K562 (cell line): ENCODE data around the gene SMARCC1. TPM values are rescaled to one million over a fixed set of nuclear protein-coding genes. Genes with fewer than 3 reads are reported as not detected.

ENCODE experiments used
- BACH1 ChIP-seq: fragments of 200-800 bp; sonication (Bioruptor generic); IDR thresholded peaks from 2 replicates; pipeline ENCODE4 v1.6.1; 2016; ENCODE audit warnings: missing genetic modification characterization, missing compliant biosample characterization
- BRF1 ChIP-seq: IDR thresholded peaks from 3 replicates; pipeline ENCODE4 v1.6.1; 2011; ENCODE audit warnings: borderline replicate concordance, mild to moderate bottlenecking; ENCODE audit not compliant: insufficient read length; ENCODE audit errors: extremely low read depth
- GTF2B ChIP-seq: IDR thresholded peaks from 2 replicates; pipeline ENCODE4 v1.6.1; 2011; ENCODE audit not compliant: insufficient read length; ENCODE audit errors: extremely low read depth
- HMG20A ChIP-seq: fragments of 450-650 bp; formaldehyde crosslinking; conservative IDR thresholded peaks from 2 replicates; pipeline ENCODE4 v1.4.0; 2020; ENCODE audit warnings: mild to moderate bottlenecking, mixed read lengths
- HOXB6 ChIP-seq: fragments of 250-450 bp; sonication (Bioruptor Pico); IDR thresholded peaks from 2 replicates; pipeline ENCODE4 v1.5.1; 2022; ENCODE audit warnings: mild to moderate bottlenecking, borderline replicate concordance
- IFI16 ChIP-seq: fragments of 250-450 bp; sonication (Bioruptor Pico); IDR thresholded peaks from 2 replicates; pipeline ENCODE4 v2.1.2; 2022; ENCODE audit warnings: mild to moderate bottlenecking, inconsistent platforms
- MTF1 ChIP-seq: fragments of 250-450 bp; sonication (Bioruptor Pico); IDR thresholded peaks from 2 replicates; pipeline ENCODE4 v1.9.0; 2021; ENCODE audit warnings: moderate library complexity, mild to moderate bottlenecking, inconsistent platforms, borderline replicate concordance
- RBM17 ChIP-seq: fragments of 200-400 bp; formaldehyde crosslinking; IDR thresholded peaks from 2 replicates; pipeline ENCODE4 v1.6.1; 2017; ENCODE audit warnings: low read depth, mild to moderate bottlenecking, low read length, borderline replicate concordance
- SREBF1 ChIP-seq: fragments of 150-350 bp; IDR thresholded peaks from 2 replicates; pipeline ENCODE4 v1.6.1; 2014; ENCODE audit warnings: antibody characterized with exemption, low read depth, low read length, borderline replicate concordance
- TFAM ChIP-seq: fragments of 250-450 bp; sonication (Bioruptor Pico); conservative IDR thresholded peaks from 2 replicates; pipeline ENCODE4 v1.5.0; 2021; ENCODE audit warnings: mild to moderate bottlenecking, moderate library complexity
- U2AF2 ChIP-seq: fragments of 200-400 bp; formaldehyde crosslinking; optimal IDR thresholded peaks from 2 replicates; pipeline ENCODE3; 2017; ENCODE audit warnings: low read depth, mild to moderate bottlenecking, low read length
- polyA plus RNA-seq, 8 experiments: library from polyadenylated mRNA; depleted of rRNA in 4 of 8; stranded (reverse) in 5 of 8; unstranded in 3 of 8; fragments of >200 nt; fragmentation: Nextera tagmentation in 2 of 8; fragmentation: Illumina TruSeq in 1 of 8; extraction: Ambion mirVana in 2 of 8; extraction: Trizol in 1 of 8; gene quantifications; 2 replicates each; pipeline versions ENCODE4 v1.2.1 to v1.2.3, GENCODE V29; 2011 to 2014; ENCODE audit warnings: inconsistent platforms in 1 of 8, missing spikeins in 1 of 8
- total RNA-seq, 7 experiments: library from RNA; depleted of rRNA in 6 of 7; stranded (reverse); fragments of >200 nt in 6 of 7; fragmentation: Illumina TruSeq in 2 of 7; extraction: Trizol in 2 of 7; gene quantifications; 2 replicates each; pipeline versions ENCODE4 v1.2.1 to v1.2.3, GENCODE V29; 2011 to 2021; ENCODE audit warnings: low replicate concordance in 1 of 7
- TF ChIP-seq, protein P1 (sequence below): fragments of 450-650 bp; IDR thresholded peaks from 2 replicates; pipeline ENCODE4 v1.6.1; 2016; ENCODE audit warnings: mild to moderate bottlenecking, moderate library complexity
- TF ChIP-seq, protein P2 (sequence below), 2 experiments: IDR thresholded peaks; 2 replicates each; pipeline ENCODE4 v1.6.1; 2011; ENCODE audit warnings: borderline replicate concordance in 1 of 2, control low read depth in 1 of 2, low read depth in 1 of 2, low read length in 1 of 2, mild to moderate bottlenecking in 1 of 2, mixed read lengths in 1 of 2, moderate library complexity in 1 of 2; ENCODE audit not compliant: insufficient read depth in 1 of 2, insufficient read length in 1 of 2, poor library complexity in 1 of 2, severe bottlenecking in 1 of 2; ENCODE audit errors: extremely low read depth in 1 of 2

The SMARCC1 gene
- total and polyA plus RNA-seq, 9 of the 15 experiments (the other 6 are each of a cell fraction or from before 2014, with no cell fraction given) = 20.7 to 199 (median 66.0) TPM

- TF ChIP-seq BRF1 = no peak
- no peak for TF ChIP-seq TFAM (CRISPR knock-in tag)
- no peak for TF ChIP-seq HOXB6 (CRISPR knock-in tag)
- no peak for TF ChIP-seq IFI16 (CRISPR knock-in tag)
- no peak for TF ChIP-seq HMG20A (CRISPR knock-in tag)
- no peak for TF ChIP-seq MTF1 (CRISPR knock-in tag)
- no peak for TF ChIP-seq RBM17
- TF ChIP-seq, protein P1, sequence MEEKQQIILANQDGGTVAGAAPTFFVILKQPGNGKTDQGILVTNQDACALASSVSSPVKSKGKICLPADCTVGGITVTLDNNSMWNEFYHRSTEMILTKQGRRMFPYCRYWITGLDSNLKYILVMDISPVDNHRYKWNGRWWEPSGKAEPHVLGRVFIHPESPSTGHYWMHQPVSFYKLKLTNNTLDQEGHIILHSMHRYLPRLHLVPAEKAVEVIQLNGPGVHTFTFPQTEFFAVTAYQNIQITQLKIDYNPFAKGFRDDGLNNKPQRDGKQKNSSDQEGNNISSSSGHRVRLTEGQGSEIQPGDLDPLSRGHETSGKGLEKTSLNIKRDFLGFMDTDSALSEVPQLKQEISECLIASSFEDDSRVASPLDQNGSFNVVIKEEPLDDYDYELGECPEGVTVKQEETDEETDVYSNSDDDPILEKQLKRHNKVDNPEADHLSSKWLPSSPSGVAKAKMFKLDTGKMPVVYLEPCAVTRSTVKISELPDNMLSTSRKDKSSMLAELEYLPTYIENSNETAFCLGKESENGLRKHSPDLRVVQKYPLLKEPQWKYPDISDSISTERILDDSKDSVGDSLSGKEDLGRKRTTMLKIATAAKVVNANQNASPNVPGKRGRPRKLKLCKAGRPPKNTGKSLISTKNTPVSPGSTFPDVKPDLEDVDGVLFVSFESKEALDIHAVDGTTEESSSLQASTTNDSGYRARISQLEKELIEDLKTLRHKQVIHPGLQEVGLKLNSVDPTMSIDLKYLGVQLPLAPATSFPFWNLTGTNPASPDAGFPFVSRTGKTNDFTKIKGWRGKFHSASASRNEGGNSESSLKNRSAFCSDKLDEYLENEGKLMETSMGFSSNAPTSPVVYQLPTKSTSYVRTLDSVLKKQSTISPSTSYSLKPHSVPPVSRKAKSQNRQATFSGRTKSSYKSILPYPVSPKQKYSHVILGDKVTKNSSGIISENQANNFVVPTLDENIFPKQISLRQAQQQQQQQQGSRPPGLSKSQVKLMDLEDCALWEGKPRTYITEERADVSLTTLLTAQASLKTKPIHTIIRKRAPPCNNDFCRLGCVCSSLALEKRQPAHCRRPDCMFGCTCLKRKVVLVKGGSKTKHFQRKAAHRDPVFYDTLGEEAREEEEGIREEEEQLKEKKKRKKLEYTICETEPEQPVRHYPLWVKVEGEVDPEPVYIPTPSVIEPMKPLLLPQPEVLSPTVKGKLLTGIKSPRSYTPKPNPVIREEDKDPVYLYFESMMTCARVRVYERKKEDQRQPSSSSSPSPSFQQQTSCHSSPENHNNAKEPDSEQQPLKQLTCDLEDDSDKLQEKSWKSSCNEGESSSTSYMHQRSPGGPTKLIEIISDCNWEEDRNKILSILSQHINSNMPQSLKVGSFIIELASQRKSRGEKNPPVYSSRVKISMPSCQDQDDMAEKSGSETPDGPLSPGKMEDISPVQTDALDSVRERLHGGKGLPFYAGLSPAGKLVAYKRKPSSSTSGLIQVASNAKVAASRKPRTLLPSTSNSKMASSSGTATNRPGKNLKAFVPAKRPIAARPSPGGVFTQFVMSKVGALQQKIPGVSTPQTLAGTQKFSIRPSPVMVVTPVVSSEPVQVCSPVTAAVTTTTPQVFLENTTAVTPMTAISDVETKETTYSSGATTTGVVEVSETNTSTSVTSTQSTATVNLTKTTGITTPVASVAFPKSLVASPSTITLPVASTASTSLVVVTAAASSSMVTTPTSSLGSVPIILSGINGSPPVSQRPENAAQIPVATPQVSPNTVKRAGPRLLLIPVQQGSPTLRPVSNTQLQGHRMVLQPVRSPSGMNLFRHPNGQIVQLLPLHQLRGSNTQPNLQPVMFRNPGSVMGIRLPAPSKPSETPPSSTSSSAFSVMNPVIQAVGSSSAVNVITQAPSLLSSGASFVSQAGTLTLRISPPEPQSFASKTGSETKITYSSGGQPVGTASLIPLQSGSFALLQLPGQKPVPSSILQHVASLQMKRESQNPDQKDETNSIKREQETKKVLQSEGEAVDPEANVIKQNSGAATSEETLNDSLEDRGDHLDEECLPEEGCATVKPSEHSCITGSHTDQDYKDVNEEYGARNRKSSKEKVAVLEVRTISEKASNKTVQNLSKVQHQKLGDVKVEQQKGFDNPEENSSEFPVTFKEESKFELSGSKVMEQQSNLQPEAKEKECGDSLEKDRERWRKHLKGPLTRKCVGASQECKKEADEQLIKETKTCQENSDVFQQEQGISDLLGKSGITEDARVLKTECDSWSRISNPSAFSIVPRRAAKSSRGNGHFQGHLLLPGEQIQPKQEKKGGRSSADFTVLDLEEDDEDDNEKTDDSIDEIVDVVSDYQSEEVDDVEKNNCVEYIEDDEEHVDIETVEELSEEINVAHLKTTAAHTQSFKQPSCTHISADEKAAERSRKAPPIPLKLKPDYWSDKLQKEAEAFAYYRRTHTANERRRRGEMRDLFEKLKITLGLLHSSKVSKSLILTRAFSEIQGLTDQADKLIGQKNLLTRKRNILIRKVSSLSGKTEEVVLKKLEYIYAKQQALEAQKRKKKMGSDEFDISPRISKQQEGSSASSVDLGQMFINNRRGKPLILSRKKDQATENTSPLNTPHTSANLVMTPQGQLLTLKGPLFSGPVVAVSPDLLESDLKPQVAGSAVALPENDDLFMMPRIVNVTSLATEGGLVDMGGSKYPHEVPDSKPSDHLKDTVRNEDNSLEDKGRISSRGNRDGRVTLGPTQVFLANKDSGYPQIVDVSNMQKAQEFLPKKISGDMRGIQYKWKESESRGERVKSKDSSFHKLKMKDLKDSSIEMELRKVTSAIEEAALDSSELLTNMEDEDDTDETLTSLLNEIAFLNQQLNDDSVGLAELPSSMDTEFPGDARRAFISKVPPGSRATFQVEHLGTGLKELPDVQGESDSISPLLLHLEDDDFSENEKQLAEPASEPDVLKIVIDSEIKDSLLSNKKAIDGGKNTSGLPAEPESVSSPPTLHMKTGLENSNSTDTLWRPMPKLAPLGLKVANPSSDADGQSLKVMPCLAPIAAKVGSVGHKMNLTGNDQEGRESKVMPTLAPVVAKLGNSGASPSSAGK = no peak
- TF ChIP-seq GTF2B = no peak
- TF ChIP-seq SREBF1 = no peak
- no peak for TF ChIP-seq BACH1 (tag)
- TF ChIP-seq U2AF2 = no peak
- TF ChIP-seq, protein P2, sequence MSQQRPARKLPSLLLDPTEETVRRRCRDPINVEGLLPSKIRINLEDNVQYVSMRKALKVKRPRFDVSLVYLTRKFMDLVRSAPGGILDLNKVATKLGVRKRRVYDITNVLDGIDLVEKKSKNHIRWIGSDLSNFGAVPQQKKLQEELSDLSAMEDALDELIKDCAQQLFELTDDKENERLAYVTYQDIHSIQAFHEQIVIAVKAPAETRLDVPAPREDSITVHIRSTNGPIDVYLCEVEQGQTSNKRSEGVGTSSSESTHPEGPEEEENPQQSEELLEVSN (IDR thresholded peaks at IDR 0.05; ENCODE audit: borderline replicate concordance in 1 of 2, extremely low read depth in 1 of 2, insufficient read depth in 1 of 2, insufficient read length in 1 of 2, low read depth in 1 of 2, low read length in 1 of 2, poor library complexity in 1 of 2, severe bottlenecking in 1 of 2) = peak; percentile 37 to 67
These were observed 21.2 kb upstream of the SMARCC1 start, which contains the start of gene DHX30 (continued) for GRCh38 chr3:47802734-47803479.
